HCT116 (cell line): ENCODE measurements around the gene SIPA1L3.

Experiments used
- CEBPB ChIP-seq: IDR thresholded peaks from 2 replicates; pipeline ENCODE4 v1.6.1; 2012; ENCODE audit warnings: low read depth
- CTCF ChIP-seq, 3 experiments: fragments of 200-600 bp in 1 of 3; sonication (generic) in 1 of 3; IDR thresholded peaks in 2 of 3; conservative IDR thresholded peaks in 1 of 3; 2 replicates each; pipeline ENCODE4 v1.5.1; 2012 to 2017; ENCODE audit warnings: low read depth in 2 of 3, low read length in 2 of 3, antibody characterized with exemption in 1 of 3, borderline replicate concordance in 1 of 3, control low read depth in 1 of 3, mild to moderate bottlenecking in 1 of 3, mixed read lengths in 1 of 3, mixed run types in 1 of 3, moderate library complexity in 1 of 3; ENCODE audit not compliant: insufficient read depth in 1 of 3
- EZH2 ChIP-seq: fragments of 200-600 bp; sonication (generic); IDR thresholded peaks from 2 replicates; pipeline ENCODE4 v1.6.1; 2017; ENCODE audit warnings: antibody characterized with exemption, mixed run types
- POLR2A ChIP-seq: IDR thresholded peaks from 2 replicates; pipeline ENCODE4 v1.7.0; 2011; ENCODE audit warnings: borderline replicate concordance; ENCODE audit not compliant: insufficient read depth, insufficient read length; ENCODE audit errors: extremely low read depth
- POLR2AphosphoS5 ChIP-seq: IDR thresholded peaks from 2 replicates; pipeline ENCODE4 v1.6.1; 2011; ENCODE audit warnings: mild to moderate bottlenecking, low read depth, low read length, moderate library complexity
- RAD21 ChIP-seq: IDR thresholded peaks from 2 replicates; pipeline ENCODE4 v1.6.1; 2012; ENCODE audit warnings: low read depth, mild to moderate bottlenecking
- SIN3A ChIP-seq: IDR thresholded peaks from 2 replicates; pipeline ENCODE4 v1.6.1; 2012; ENCODE audit warnings: low read depth
- SP1 ChIP-seq: IDR thresholded peaks from 2 replicates; pipeline ENCODE4 v1.6.1; 2012; ENCODE audit warnings: low read depth
- YY1 ChIP-seq: IDR thresholded peaks from 2 replicates; pipeline ENCODE4 v1.6.1; 2011; ENCODE audit warnings: low read length, low read depth, moderate library complexity, mild to moderate bottlenecking; ENCODE audit not compliant: insufficient replicate concordance; ENCODE audit errors: extremely low read depth
- ZNF274 ChIP-seq: fragments of 200-500 bp; sonication (Bioruptor generic); IDR thresholded peaks from 2 replicates; pipeline ENCODE4 v1.6.1; 2014; ENCODE audit warnings: mild to moderate bottlenecking, low read depth, low read length, inconsistent platforms
- TF ChIP-seq, protein P1 (sequence below): IDR thresholded peaks from 2 replicates; pipeline ENCODE4 v1.6.1; 2012
- TF ChIP-seq, protein P2 (sequence below): IDR thresholded peaks from 2 replicates; pipeline ENCODE4 v1.6.1; 2012
- TF ChIP-seq, protein P3 (sequence below): IDR thresholded peaks from 2 replicates; pipeline ENCODE4 v1.6.1; 2012; ENCODE audit warnings: low read depth

DNA sequence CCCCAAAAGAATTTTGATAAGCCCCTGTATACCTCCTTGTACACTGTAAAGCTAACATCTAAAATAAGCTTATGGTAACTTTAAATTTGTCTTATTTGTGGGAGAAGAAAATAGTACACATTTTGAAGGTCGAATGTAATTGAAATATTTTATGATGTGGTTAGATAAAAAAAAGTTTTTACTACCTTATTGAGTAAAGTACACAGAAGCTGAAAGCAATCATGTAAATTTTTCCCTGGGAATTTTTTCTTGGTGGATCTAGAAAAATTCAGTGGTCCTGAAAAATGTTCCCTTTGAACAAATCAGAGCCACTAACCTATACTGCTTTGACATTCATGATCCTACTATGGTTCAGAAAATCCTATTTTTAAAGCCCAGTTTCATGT lies 46.9 kb downstream of the SIPA1L3 start:
- TF ChIP-seq CEBPB (no peak), POLR2AphosphoS5 (no peak), CTCF (IDR thresholded peaks at IDR 0.05 in 2 of 3, conservative IDR thresholded peaks at IDR 0.05 in 1 of 3; ENCODE audit: borderline replicate concordance in 1 of 3, insufficient read depth in 1 of 3, low read depth in 2 of 3, low read length in 2 of 3) (no peak), SP1 (no peak), SIN3A (no peak), EZH2 (no peak), RAD21 (no peak), POLR2A (no peak), YY1 (no peak), ZNF274 (no peak)
- TF ChIP-seq, protein P1, sequence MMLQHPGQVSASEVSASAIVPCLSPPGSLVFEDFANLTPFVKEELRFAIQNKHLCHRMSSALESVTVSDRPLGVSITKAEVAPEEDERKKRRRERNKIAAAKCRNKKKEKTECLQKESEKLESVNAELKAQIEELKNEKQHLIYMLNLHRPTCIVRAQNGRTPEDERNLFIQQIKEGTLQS, result no peak
- TF ChIP-seq, protein P2, sequence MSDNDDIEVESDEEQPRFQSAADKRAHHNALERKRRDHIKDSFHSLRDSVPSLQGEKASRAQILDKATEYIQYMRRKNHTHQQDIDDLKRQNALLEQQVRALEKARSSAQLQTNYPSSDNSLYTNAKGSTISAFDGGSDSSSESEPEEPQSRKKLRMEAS, result no peak
- TF ChIP-seq, protein P3, sequence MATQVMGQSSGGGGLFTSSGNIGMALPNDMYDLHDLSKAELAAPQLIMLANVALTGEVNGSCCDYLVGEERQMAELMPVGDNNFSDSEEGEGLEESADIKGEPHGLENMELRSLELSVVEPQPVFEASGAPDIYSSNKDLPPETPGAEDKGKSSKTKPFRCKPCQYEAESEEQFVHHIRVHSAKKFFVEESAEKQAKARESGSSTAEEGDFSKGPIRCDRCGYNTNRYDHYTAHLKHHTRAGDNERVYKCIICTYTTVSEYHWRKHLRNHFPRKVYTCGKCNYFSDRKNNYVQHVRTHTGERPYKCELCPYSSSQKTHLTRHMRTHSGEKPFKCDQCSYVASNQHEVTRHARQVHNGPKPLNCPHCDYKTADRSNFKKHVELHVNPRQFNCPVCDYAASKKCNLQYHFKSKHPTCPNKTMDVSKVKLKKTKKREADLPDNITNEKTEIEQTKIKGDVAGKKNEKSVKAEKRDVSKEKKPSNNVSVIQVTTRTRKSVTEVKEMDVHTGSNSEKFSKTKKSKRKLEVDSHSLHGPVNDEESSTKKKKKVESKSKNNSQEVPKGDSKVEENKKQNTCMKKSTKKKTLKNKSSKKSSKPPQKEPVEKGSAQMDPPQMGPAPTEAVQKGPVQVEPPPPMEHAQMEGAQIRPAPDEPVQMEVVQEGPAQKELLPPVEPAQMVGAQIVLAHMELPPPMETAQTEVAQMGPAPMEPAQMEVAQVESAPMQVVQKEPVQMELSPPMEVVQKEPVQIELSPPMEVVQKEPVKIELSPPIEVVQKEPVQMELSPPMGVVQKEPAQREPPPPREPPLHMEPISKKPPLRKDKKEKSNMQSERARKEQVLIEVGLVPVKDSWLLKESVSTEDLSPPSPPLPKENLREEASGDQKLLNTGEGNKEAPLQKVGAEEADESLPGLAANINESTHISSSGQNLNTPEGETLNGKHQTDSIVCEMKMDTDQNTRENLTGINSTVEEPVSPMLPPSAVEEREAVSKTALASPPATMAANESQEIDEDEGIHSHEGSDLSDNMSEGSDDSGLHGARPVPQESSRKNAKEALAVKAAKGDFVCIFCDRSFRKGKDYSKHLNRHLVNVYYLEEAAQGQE, result no peak
